Natural killer cell treated with Interleukin-12 subunit alpha and Interleukin-12 subunit beta and Interleukin-15 and Interleukin-18, amount 100 ng/mL, for 72 hours (primary cell): ENCODE data around the gene SCGN. TPM values are rescaled to one million over a fixed set of nuclear protein-coding genes. Genes with fewer than 3 reads are reported as not detected.

Source experiments
- ATAC-seq, 2 donors: fragments of 150-1000 bp; cut with Tn5 transposase in 1 of 2; sonication (Bioruptor Pico), chemical (Tn5 transposase) in 1 of 2; 2 replicates each; pipeline ENCODE4 v1.10.0; 2021
- DNase-seq: peaks from one replicate; pipeline ENCODE4 v3.0.0; 2022; ENCODE audit warnings: low spot score
- H3K27ac Mint-ChIP-seq, 2 donors: 1 replicate in 1 of 2; 2 replicates in 1 of 2; pipeline ENCODE4 v1.8.0; 2022; ENCODE audit warnings: mixed read lengths in 2 of 2, mild to moderate bottlenecking in 1 of 2, moderate library complexity in 1 of 2
- H3K27me3 Mint-ChIP-seq, 2 donors: 1 replicate in 1 of 2; 2 replicates in 1 of 2; pipeline ENCODE4 v1.8.0; 2022; ENCODE audit warnings: mixed read lengths in 2 of 2
- H3K36me3 Mint-ChIP-seq: one replicate; pipeline ENCODE4 v1.8.0; 2022; ENCODE audit warnings: mixed read lengths
- H3K4me1 Mint-ChIP-seq, 2 donors: 1 replicate in 1 of 2; 2 replicates in 1 of 2; pipeline ENCODE4 v1.8.0; 2022; ENCODE audit warnings: low read depth in 2 of 2, mixed read lengths in 2 of 2, mild to moderate bottlenecking in 1 of 2
- H3K4me3 Mint-ChIP-seq: one replicate; pipeline ENCODE4 v1.8.0; 2022; ENCODE audit warnings: mixed read lengths
- H3K9me3 Mint-ChIP-seq: 2 replicates; pipeline ENCODE4 v1.8.0; 2022; ENCODE audit warnings: mixed read lengths
- total RNA-seq, 2 donors: library from RNA; stranded (reverse); gene quantifications; one replicate each; pipeline ENCODE4 v1.2.3, GENCODE V29; 2022

SCGN gene
- total RNA-seq, 2 donors from 2014 or later: not detected

DNA sequence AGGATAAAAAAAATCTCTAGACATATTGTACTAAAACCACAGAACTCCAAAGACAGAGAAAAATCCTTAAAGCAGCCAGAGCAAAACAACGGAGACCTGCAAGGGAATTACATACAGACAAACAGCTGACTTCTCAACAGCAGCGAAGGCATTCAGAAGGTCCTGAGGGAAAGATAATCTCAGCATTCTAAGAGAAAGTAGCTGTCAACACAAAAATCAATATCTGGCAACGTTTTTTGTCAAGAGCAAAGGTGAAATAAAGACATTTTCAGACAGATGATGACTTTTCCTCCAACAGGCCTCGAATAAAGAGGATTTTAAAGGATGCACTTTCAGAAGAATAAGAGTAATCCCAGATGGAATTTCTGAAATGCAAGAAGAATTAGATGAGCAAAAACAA, 6.1 kb upstream of the SCGN start:
- peaks cover 39 to 70% of the 10 kb centered on the region in 2 donors for H3K27me3 Mint-ChIP-seq
- ATAC-seq: no peak

DNA sequence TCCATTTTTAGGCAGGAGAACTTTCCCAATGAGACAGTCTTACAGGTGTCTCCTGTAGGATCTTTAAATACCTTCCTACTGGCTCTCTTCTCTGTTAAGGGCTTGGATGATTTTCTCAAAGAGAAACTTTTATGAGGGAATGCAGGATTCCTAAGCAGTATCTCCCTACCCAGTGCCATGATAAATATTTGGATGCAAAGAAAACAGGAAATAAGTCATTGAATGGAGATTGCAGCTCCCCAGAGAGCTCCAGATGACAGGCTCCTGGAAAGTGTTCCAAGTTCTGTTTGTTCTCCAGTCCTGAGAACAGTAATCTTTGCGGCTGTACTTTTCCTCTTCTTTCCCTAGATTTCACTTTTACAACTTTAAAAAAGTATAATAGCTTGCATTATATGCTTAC, 2.4 kb upstream of the SCGN start:
- no peak for ATAC-seq
- H3K36me3 Mint-ChIP-seq: no peaks in the 10 kb centered on the region
- H3K9me3 Mint-ChIP-seq: peaks cover 2% of the 10 kb centered on the region
- H3K27me3 Mint-ChIP-seq: peaks cover 33 to 63% of the 10 kb centered on the region in 2 donors
- no peak for DNase-seq
- no peak overlapping the region for H3K4me3 Mint-ChIP-seq
- H3K27ac Mint-ChIP-seq: no peak overlapping the region
- H3K4me1 Mint-ChIP-seq: no peaks in the 10 kb centered on the region

More for the DNA sequence above, 6.1 kb upstream of the SCGN start:
- Mint-ChIP-seq H3K27ac (no peak overlapping the region), H3K4me3 (no peak overlapping the region), H3K4me1 (no peaks in the 10 kb centered on the region), H3K36me3 (no peaks in the 10 kb centered on the region), H3K9me3 (no peaks in the 10 kb centered on the region)
- no peak for DNase-seq

DNA sequence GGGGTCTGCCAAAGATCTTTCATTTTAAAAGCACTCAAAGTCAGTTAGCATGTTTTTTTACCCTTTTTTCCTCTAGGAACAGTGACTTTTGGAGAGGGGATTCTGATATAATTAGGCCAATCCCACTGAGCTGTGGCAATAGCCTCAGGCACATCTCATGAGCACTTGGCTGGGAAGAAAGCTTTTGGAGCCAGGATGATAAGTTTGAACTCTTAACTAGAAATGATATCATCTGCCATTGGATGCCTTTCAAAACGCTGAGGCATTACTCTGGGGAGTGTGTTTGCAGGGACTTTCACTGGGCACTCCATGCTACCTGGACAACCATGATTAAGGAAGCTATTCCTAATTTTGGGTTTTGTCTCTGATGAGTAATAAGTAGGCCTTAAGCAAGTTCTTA, 3.7 kb downstream of the SCGN start:
- DNase-seq: no peak
- H3K4me1 Mint-ChIP-seq: no peaks in the 10 kb centered on the region
- peaks cover 2% of the 10 kb centered on the region for H3K9me3 Mint-ChIP-seq
- H3K4me3 Mint-ChIP-seq: no peak overlapping the region
- no peaks in the 10 kb centered on the region for H3K36me3 Mint-ChIP-seq
- ATAC-seq: no peak
- H3K27me3 Mint-ChIP-seq: peaks cover 32 to 53% of the 10 kb centered on the region in 2 donors
- H3K27ac Mint-ChIP-seq: no peak overlapping the region

DNA sequence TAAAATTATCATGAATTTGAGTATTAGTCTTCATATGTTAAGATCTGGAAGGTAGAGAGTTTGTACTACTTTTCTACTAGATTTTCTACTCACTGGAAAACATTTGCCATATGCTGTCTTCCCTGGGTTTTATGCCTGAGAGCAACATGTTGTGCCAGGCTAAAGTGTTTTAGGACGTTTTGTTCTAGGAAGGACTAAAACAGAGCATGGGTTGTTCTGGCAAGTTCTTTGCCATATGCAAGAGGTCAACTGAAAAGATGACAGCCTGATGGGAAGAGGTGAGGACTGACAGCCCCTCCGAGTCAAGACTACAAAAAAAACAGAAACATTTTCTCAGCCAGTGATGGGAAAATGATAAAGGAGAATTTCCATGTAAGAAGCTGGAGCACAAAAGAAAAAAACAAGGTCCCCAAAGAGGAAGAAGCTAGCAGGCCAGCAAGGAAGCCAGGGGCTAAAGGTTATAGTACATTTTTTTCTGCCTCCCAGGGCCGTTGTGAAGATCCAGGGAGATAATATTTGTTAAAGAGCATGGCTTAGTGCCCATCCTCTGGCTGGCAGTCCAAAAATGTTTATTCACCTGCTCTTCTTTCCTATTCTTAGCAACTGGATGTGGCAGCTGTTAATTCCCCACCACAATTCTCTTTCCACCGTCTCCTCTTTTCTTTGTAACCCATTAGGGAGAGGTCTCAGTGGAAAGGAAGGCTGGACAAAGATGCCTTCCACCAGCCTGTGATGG, 7.8 kb downstream of the SCGN start:
- DNase-seq: no peak
- H3K36me3 Mint-ChIP-seq: no peaks in the 10 kb centered on the region
- H3K27ac Mint-ChIP-seq: no peak overlapping the region
- peaks cover 22 to 29% of the 10 kb centered on the region in 2 donors for H3K27me3 Mint-ChIP-seq
- no peak overlapping the region for H3K4me3 Mint-ChIP-seq
- H3K9me3 Mint-ChIP-seq: no peaks in the 10 kb centered on the region
- no peaks in the 10 kb centered on the region for H3K4me1 Mint-ChIP-seq
- ATAC-seq: no peak

DNA sequence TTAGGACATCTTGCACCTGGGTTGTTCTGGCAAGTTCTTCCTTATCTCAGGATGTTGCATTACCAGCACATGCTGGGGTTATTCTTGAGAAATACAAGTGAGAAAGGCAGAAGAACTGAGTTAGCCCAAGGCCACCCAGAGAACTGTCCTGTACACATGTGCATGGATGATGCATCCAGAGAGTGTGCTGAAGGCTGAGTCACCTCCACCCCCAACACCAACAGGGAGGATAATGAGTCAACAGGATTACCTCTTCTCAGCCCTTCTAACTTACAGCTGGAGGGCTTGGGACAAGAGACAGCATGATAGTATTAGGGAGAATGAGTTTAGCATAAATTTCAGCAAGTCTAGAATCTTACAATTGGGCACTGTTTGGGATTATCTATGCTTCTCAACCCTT, 8.5 kb downstream of the SCGN start:
- Mint-ChIP-seq H3K4me3 (no peak overlapping the region), H3K27me3 (peaks cover 19 to 24% of the 10 kb centered on the region in 2 donors), H3K9me3 (no peaks in the 10 kb centered on the region), H3K4me1 (no peaks in the 10 kb centered on the region), H3K36me3 (no peaks in the 10 kb centered on the region), H3K27ac (no peak overlapping the region)
- DNase-seq (no peak), ATAC-seq (peak; percentile 53 to 59)

DNA sequence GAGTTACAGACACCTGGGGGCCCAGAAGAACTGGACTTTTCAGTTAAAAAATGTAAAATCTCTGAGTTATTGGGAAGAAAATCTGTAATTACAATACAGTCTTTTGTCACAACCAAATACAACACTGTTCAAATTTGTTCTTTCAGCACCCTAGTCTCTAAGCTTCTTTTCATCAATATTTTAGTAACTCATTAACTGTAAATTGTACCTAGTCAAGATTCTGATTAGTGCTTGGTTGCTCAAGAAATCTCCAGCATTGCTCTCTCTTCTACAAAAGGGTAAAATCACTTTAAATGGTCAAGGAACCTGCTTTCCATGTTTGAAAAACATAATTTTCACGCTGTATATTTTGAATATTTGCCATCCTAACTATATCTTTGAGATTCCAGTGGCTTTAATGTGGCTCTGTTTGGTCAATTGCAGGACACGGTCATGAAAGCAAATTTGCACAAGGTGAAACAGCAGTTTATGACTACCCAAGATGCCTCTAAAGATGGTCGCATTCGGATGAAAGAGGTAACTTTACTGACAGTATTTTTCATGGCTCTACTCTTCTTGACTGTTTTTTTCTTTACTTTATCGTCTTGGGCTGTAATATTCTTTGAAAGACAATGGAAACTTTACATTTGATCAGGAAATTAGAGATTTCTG, 9.2 kb downstream of the SCGN start:
- no peak overlapping the region for H3K27ac Mint-ChIP-seq
- ATAC-seq (no peak), DNase-seq (no peak)
- H3K27me3 Mint-ChIP-seq: peaks cover 19 to 24% of the 10 kb centered on the region in 2 donors
- no peaks in the 10 kb centered on the region for H3K36me3 Mint-ChIP-seq
- no peaks in the 10 kb centered on the region for H3K4me1 Mint-ChIP-seq
- no peak overlapping the region for H3K4me3 Mint-ChIP-seq
- no peaks in the 10 kb centered on the region for H3K9me3 Mint-ChIP-seq

DNA sequence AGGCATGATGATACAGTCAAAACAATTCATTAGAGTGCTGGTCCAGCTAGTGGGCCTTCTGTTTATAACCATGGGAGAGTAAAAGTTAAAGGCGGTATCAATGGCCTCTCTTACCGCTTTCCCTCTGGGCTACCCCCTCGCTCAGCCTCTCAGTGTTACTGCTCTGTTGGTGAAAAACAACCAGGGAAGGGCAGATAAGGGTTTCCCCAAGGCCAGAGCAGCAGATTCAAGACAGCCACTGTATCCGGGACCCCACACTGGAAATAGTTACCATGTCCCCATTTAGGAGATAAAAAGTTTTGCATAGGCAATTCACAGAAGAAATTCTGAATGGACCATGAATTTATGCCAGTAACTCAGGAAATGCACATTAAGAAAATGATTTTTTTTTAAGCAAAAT, 13.4 kb downstream of the SCGN start:
- Mint-ChIP-seq H3K36me3 (no peaks in the 10 kb centered on the region), H3K9me3 (no peaks in the 10 kb centered on the region), H3K4me3 (no peak overlapping the region), H3K4me1 (no peaks in the 10 kb centered on the region), H3K27ac (no peak overlapping the region), H3K27me3 (peaks cover 5 to 10% of the 10 kb centered on the region in 2 donors)
- DNase-seq (no peak), ATAC-seq (no peak)

DNA sequence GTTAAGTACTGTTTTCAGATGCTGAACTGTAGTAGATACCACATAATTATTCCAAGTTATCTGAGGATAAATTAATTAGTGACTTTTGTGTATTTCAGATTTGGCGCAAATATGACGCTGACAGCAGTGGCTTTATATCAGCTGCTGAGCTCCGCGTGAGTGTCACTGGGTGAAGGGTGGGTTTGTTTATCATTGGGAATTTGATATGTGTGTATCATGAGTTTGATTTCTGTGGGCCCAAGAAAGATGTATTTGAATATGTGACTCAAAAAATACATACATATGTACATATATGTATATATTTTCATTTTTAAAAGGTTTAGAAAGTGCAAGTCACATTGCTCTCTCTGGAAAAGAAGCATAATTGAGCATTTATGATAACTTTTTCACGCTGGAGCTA, 17.4 kb downstream of the SCGN start:
- no peak overlapping the region for H3K4me3 Mint-ChIP-seq
- H3K9me3 Mint-ChIP-seq: no peaks in the 10 kb centered on the region
- no peak for ATAC-seq
- no peak overlapping the region for H3K27ac Mint-ChIP-seq
- H3K4me1 Mint-ChIP-seq: no peaks in the 10 kb centered on the region
- no peak for DNase-seq
- no peaks in the 10 kb centered on the region for H3K36me3 Mint-ChIP-seq
- H3K27me3 Mint-ChIP-seq: peaks cover 17 to 20% of the 10 kb centered on the region in 2 donors

DNA sequence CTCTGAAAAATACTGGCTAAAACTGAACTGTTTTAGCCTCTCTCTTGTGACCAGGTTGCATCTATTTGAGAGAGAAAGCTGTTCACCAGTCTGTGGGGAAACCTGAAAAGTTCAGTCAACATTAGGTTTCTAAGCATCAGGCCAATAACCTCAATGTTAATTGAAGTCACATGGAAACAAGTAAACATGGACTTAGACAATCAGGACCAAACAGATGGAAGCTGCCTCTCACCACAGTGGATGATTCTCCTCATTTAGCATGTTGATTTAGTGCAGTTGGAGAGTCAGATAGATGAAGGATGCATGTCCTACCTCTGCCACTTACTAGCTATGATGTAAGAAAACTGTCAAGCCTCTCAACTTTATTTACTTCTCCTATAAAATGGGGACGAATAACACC, 18.2 kb downstream of the SCGN start:
- no peak overlapping the region for H3K4me3 Mint-ChIP-seq

DNA sequence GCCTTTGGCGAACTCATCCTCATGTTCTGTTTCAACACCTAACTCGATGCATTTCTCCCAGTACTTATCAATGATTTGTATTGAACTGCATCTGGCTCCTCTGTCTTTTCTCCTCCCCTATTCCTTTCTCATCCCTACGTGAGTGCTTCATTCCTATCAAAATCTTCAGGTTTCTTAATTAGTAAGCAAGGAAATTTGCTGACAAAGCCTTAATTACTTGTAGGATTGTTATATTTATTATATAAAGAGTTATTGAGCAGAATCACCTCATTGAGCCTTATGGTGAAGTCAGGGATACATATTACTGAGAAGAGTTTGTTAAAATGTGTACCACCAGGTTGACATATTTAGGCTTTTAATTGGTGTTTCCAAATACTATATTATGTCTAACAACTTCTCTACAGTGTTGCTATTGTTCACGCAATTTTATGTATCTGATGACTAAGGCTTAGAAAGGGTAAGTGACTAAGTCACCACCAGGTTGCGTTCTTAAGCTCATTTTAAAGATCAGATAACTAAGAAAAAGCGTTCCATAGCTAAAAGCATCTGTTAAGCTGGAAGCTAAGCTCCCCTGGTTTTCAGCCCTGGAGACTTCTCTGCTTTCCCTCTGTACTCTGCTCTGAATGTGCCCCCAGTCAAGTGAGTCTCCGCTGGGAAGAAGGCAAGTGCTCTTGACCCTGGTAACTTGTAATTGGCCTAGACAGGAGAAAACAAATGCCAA, 18.9 kb downstream of the SCGN start:
- no peak for DNase-seq
- Mint-ChIP-seq H3K4me3 (no peak overlapping the region), H3K27ac (no peak overlapping the region), H3K36me3 (no peaks in the 10 kb centered on the region), H3K4me1 (no peaks in the 10 kb centered on the region), H3K27me3 (peaks cover 12 to 17% of the 10 kb centered on the region in 2 donors), H3K9me3 (no peaks in the 10 kb centered on the region)
- ATAC-seq: no peak

More for the DNA sequence above, 18.2 kb downstream of the SCGN start:
- no peaks in the 10 kb centered on the region for H3K36me3 Mint-ChIP-seq
- DNase-seq: no peak
- no peaks in the 10 kb centered on the region for H3K4me1 Mint-ChIP-seq
- no peak overlapping the region for H3K27ac Mint-ChIP-seq
- no peaks in the 10 kb centered on the region for H3K9me3 Mint-ChIP-seq
- no peak for ATAC-seq
- H3K27me3 Mint-ChIP-seq: peaks cover 12 to 17% of the 10 kb centered on the region in 2 donors

DNA sequence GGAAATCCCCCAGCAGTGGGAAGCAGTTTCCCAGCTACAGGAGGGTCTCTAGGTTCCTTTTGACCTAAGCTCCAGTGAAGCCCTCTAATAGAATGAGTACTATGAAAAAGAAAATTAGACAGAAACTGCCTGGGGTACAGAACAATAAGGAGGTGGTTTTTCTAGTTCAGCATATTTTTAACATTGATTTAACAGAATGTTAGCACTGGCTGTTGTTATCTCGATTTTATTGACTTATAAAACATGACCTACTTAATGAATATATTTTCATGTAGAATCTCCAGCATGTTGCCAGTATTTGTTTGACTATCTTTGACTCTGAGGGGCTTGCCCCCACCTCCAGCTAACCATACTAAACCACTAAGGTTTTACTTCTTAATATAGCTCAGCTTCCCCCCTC, 19.6 kb downstream of the SCGN start:
- no peak for ATAC-seq
- Mint-ChIP-seq H3K27ac (no peak overlapping the region), H3K27me3 (peaks cover 12 to 17% of the 10 kb centered on the region in 2 donors), H3K9me3 (no peaks in the 10 kb centered on the region), H3K4me1 (no peaks in the 10 kb centered on the region), H3K36me3 (no peaks in the 10 kb centered on the region), H3K4me3 (no peak overlapping the region)
- no peak for DNase-seq

DNA sequence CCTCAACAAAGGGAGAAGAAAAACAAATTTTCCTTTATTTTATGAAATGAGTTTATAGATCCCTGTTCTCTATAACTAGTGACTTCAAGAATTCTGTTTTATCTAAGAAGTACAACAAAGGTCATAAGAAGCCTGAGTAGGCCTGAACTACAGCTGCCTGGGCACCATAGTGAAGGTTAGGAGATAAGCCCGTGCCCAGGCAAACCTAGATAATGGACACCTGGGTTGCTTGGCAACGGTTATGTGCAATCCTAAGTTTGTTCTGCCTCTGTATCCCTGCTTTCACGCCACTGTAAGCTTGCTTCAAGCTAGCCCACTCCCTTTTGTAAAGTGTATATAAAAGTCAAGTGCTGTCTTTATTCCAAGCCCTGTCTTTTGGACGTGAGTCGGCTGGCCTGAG, 23.2 kb downstream of the SCGN start:
- H3K36me3 Mint-ChIP-seq: no peaks in the 10 kb centered on the region
- H3K27me3 Mint-ChIP-seq: peaks cover 12 to 17% of the 10 kb centered on the region in 2 donors
- no peak overlapping the region for H3K4me3 Mint-ChIP-seq
- no peak for ATAC-seq
- no peak for DNase-seq
- no peaks in the 10 kb centered on the region for H3K4me1 Mint-ChIP-seq
- no peak overlapping the region for H3K27ac Mint-ChIP-seq
- no peaks in the 10 kb centered on the region for H3K9me3 Mint-ChIP-seq

DNA sequence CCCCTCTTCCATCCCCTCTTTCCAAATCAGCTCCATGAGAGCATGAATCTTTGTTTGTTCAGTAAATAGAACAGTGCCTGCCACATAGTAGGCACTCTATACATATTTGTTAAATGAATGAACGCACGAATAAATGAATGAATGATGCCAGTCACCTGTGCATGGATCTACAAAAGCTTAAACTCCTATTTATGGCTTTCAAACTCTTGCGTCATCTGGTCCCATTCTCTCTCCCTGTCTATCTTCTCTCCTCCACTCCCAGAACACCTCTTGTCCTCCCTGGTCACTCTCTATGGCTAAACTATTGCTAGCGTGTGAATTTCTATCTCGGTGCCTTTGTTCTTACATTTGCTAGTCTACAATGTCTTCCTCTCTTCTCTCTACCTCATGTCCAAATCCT, 24.8 kb downstream of the SCGN start:
- no peak overlapping the region for H3K27ac Mint-ChIP-seq
- DNase-seq (no peak), ATAC-seq (no peak)
- no peak overlapping the region for H3K4me3 Mint-ChIP-seq
- no peaks in the 10 kb centered on the region for H3K9me3 Mint-ChIP-seq
- H3K4me1 Mint-ChIP-seq: no peaks in the 10 kb centered on the region
- H3K36me3 Mint-ChIP-seq: no peaks in the 10 kb centered on the region
- peaks cover 11 to 16% of the 10 kb centered on the region in 2 donors for H3K27me3 Mint-ChIP-seq

DNA sequence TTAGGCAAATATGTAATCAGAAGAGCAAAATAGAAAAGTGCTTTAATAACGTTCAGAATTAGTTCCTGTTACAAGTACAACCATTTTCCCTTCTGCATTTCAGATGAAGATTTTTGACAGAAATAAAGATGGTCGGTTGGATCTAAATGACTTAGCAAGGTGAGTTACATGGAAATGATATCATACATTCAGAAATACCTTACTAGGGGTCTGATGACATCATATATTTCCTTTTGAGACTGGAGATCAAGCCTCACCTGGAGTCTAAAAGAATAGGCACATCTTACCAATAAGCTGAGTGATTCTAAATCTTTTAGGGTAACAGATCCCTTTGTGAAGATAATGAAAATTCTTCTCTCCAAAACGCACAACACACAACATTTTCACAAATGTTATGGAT, 29.8 kb downstream of the SCGN start:
- H3K27me3 Mint-ChIP-seq: peaks cover 16 to 20% of the 10 kb centered on the region in 2 donors
- no peak for DNase-seq
- no peak overlapping the region for H3K4me3 Mint-ChIP-seq
- H3K9me3 Mint-ChIP-seq: no peaks in the 10 kb centered on the region
- H3K36me3 Mint-ChIP-seq: no peaks in the 10 kb centered on the region
- no peak for ATAC-seq
- H3K4me1 Mint-ChIP-seq: no peaks in the 10 kb centered on the region
- H3K27ac Mint-ChIP-seq: no peak overlapping the region
